NB4 (cell line): ENCODE data around the gene KIAA1191.

Experiments used
- CTCF ChIP-seq: IDR thresholded peaks from one replicate; pipeline ENCODE4 v1.5.1; 2012; ENCODE audit warnings: low read depth, low read length
- MAX ChIP-seq: IDR thresholded peaks from 2 replicates; pipeline ENCODE4 v1.6.1; 2011; ENCODE audit warnings: low read depth, low read length

DNA sequence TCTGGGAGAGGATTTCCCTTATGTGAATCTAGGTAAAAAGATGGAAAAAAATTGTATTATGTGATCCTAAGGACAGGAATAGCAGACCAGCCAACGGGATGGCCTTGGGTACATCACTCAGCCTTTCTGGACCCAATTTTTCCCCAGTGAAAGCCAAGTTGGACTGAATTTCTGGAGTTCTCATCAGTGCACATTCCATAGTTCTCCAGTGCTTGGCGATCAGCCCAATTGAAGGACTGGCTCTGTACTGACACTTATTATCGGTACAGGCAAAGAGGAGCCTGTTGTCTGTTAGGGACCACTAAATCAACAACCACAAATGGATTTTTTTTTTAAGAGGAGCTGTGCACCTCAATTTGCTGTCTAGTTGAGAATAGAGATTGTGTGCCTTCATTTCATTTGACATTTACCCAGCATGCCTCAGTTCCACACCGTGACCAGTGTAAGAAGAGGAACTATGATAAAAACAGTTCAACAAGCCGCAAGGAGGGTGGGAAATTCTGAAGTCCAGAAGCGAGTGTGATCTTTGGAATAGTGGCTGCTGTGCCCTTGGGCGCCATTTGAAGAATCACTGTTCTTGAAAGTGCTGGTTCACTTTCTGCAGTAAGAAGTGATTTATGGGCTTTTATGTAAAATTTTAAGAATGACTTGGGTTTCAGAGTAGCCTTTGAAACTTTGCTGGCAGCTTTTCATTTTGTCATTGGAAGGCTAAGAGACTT, 11.7 kb upstream of the KIAA1191 start:
- TF ChIP-seq MAX (no peak), CTCF (no peak)
